ENCODE measurements around the gene RCE1. TPM values are rescaled to one million over a fixed set of nuclear protein-coding genes. Genes with fewer than 3 reads are reported as not detected.

RCE1 gene
- total and polyA plus RNA-seq, 7 donors: 3.1 to 13.2 (median 4.7) TPM

DNA sequence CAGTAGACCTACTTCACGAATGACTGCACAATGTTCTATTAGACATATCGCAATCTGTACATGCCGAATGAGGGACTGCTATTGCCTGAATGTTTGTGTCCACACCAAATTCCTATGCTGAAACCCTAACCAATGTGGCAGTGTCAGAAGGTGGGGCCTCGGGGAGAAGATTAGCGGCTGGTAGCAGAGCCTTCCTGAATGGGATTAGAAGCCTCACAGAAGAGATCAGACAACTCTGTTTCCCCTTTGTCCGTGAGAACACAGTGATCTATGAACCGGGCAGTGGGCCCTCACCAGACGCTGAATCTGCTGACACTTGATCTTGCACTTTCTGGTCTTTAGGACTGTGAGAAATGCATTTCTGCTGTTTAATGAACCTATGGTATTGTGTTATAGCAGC lies 46.7 kb downstream of the RCE1 start:
- no peaks in the 10 kb centered on the region for H3K27me3 ChIP-seq (ENCODE audit: insufficient read depth in 3 of 3, low read length in 2 of 3)
- peak overlapping the region; percentile 18 for H3K4me3 ChIP-seq
- 31 to 67% (median 32%) methylated on average over 8 of the region's 8 CpGs for WGBS, 3 donors
- H3K27ac ChIP-seq: peak overlapping the region; percentile 74
- no peaks in the 10 kb centered on the region for H3K9me3 ChIP-seq
- ATAC-seq: peak in 3 of 4 donors; percentile 9 to 24 (median 10)
- intact Hi-C loops (cut with DNase I): loop anchor here in 1 of 2 donors (5.0 kb wide), 1 partner anchor 67 kb away; the partner anchor contains the start of gene PC
- no peaks in the 10 kb centered on the region for H3K36me3 ChIP-seq (ENCODE audit: insufficient read depth in 1 of 2, low read depth in 1 of 2)
- peak in 1 of 2 donors; percentile 19 for DNase-seq
- TF ChIP-seq, protein P1, sequence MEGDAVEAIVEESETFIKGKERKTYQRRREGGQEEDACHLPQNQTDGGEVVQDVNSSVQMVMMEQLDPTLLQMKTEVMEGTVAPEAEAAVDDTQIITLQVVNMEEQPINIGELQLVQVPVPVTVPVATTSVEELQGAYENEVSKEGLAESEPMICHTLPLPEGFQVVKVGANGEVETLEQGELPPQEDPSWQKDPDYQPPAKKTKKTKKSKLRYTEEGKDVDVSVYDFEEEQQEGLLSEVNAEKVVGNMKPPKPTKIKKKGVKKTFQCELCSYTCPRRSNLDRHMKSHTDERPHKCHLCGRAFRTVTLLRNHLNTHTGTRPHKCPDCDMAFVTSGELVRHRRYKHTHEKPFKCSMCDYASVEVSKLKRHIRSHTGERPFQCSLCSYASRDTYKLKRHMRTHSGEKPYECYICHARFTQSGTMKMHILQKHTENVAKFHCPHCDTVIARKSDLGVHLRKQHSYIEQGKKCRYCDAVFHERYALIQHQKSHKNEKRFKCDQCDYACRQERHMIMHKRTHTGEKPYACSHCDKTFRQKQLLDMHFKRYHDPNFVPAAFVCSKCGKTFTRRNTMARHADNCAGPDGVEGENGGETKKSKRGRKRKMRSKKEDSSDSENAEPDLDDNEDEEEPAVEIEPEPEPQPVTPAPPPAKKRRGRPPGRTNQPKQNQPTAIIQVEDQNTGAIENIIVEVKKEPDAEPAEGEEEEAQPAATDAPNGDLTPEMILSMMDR (IDR thresholded peaks at IDR 0.05): no peak
- H3K4me1 ChIP-seq: peaks cover 30% of the 10 kb centered on the region

DNA sequence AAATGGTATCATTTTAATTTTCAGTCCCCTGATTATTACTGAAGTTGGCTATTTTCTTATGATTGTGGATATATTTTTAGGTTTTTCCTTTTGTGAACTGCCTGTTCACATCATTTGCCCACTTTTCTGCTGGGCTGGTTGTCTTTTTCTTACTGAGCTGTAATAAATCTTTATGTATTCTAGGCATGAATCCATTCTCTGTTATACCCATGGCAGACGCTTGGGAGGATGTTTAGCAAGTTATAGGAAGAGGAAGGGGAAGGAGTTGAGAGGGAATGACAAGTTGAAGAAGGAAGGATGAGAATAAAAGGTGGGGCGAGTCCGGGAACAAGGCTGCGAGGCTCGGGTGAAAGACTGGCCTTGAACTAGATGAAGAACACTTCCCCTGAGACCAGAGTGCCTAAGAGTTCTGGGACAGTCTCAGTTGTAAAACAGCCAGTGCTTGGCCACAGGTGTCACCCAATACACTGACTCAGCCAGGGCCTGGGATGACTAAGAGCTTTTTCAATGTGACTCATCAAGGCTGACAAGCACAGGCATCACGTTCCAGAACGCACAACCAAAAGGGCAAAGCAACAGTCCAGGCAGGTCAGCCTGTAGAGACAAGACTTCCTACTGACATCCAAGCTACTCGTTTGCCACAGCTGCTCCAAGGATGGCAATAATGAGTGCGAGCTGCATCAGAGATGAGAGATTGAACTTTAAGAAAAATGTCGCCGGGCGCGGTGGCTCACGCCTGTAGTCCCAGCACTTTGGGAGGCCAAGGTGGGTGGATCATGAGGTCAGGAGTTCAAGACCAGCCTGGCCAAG lies 48.8 kb downstream of the RCE1 start:
- intact Hi-C loops (cut with DNase I): loop anchor here (2.0 to 5.0 kb wide), 2 partner anchors 61 to 65 kb away; partner anchors contain the start of gene PC (in 1 of the 2)
- H3K9me3 ChIP-seq: no peaks in the 10 kb centered on the region
- peak overlapping the region; percentile 7 for H3K4me3 ChIP-seq
- WGBS, 3 donors: 50 to 67% (median 52%) methylated on average over 14 of the region's 14 CpGs
- H3K27ac ChIP-seq: peak overlapping the region; percentile 72
- TF ChIP-seq, protein P1 (IDR thresholded peaks at IDR 0.05): no peak
- no peaks in the 10 kb centered on the region for H3K36me3 ChIP-seq (ENCODE audit: insufficient read depth in 1 of 2, low read depth in 1 of 2)
- H3K27me3 ChIP-seq (ENCODE audit: insufficient read depth in 3 of 3, low read length in 2 of 3): no peaks in the 10 kb centered on the region
- DNase-seq (peak; percentile 61 to 80), ATAC-seq (peak; percentile 97 to 98 (median 98))
- H3K4me1 ChIP-seq: peaks cover 21% of the 10 kb centered on the region

DNA sequence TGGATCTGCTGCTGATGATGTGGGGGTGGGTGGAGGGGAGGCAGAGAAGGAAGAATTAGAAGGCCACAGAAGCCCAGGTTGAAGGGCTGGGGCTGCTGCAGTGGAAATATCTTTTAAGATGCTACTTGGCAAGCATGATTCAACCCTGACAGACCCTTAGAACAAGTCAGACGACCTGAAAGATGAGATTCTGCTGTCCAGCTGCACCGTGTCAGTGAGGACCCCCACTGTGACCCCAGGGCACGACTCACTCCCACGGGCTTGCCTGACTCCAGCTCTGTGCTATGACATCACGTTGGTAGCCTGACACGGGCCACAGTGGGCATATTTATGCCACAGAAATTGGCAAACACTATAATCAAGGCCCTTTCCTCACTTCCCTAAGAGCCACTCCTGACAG lies 49.7 kb downstream of the RCE1 start:
- intact Hi-C loops (cut with DNase I): loop anchor here (2.0 to 5.0 kb wide), 2 partner anchors 60 to 64 kb away; partner anchors contain the start of gene PC (in 1 of the 2)
- WGBS, 3 donors: 47 to 64% (median 56%) methylated on average over 6 of the region's 6 CpGs
- H3K27me3 ChIP-seq (ENCODE audit: insufficient read depth in 3 of 3, low read length in 2 of 3): no peaks in the 10 kb centered on the region
- ATAC-seq: no peak
- peak overlapping the region; percentile 7 for H3K4me3 ChIP-seq
- H3K9me3 ChIP-seq: no peaks in the 10 kb centered on the region
- peak overlapping the region; percentile 72 for H3K27ac ChIP-seq
- peak in 1 of 2 donors; percentile 29 for DNase-seq
- TF ChIP-seq, protein P1 (IDR thresholded peaks at IDR 0.05): no peak
- peaks cover 14% of the 10 kb centered on the region for H3K4me1 ChIP-seq
- H3K36me3 ChIP-seq (ENCODE audit: insufficient read depth in 1 of 2, low read depth in 1 of 2): no peaks in the 10 kb centered on the region

DNA sequence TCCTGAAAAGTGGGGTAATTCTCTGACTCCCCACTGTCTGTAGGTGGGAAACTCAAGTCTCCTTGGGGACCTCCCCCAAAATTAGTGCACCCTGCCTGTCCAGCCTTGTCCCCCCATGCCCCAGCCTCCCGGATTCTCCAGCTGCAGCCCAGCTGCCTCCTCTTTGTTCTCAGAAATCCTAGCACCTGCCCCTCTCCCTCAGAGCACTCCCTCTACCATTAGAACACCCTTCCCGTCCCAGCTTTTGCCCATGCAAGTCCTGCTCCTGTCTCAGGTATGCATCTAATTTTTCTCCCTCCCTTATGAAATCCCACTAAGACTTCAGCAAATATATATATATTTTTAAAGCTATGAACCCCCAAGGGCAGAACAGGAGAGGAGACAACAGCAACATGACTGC lies 50.9 kb downstream of the RCE1 start:
- no peaks in the 10 kb centered on the region for H3K9me3 ChIP-seq
- peaks cover 14% of the 10 kb centered on the region for H3K4me1 ChIP-seq
- H3K36me3 ChIP-seq (ENCODE audit: insufficient read depth in 1 of 2, low read depth in 1 of 2): no peaks in the 10 kb centered on the region
- ATAC-seq (no peak), DNase-seq (peak in 1 of 2 donors; percentile 17)
- H3K4me3 ChIP-seq: no peak overlapping the region
- no peak overlapping the region for H3K27ac ChIP-seq
- intact Hi-C loops (cut with DNase I): loop anchor here in 1 of 2 donors (5.0 kb wide), 1 partner anchor 63 kb away; the partner anchor contains the start of gene PC
- TF ChIP-seq, protein P1 (IDR thresholded peaks at IDR 0.05): no peak
- no peaks in the 10 kb centered on the region for H3K27me3 ChIP-seq (ENCODE audit: insufficient read depth in 3 of 3, low read length in 2 of 3)
- WGBS, 3 donors: 67 to 74% (median 73%) methylated on average over 2 of the region's 2 CpGs

Other genes with a start within 250 kb of the RCE1 start
- gene RBM14, start 226.8 kb upstream of the RCE1 start, total RNA-seq: 10 to 100 TPM; 21.1 to 39.3 (median 34.0) TPM
- gene RBM14, start 226.8 kb upstream of the RCE1 start, polyA plus RNA-seq: 10 to 100 TPM; 15.0 to 22.6 (median 17.6) TPM
- 10 to 100 TPM; 54.5 to 80.8 (median 66.8) TPM for gene RBM4, start 204.7 kb upstream of the RCE1 start, total RNA-seq
- gene RBM4, start 204.7 kb upstream of the RCE1 start, polyA plus RNA-seq: 10 to 100 TPM; 54.8 to 67.4 (median 57.9) TPM
- 10 to 100 TPM in 2 of 4 donors, 1 to 10 TPM in 2; 3.6 to 11.0 (median 8.2) TPM for gene RBM4B, start 165.6 kb upstream of the RCE1 start, total RNA-seq
- 10 to 100 TPM in 1 of 3 donors, 1 to 10 TPM in 2; 8.9 to 12.8 (median 10.0) TPM for gene RBM4B, start 165.6 kb upstream of the RCE1 start, polyA plus RNA-seq
- gene SPTBN2, start 114.2 kb upstream of the RCE1 start, total RNA-seq: 1 to 10 TPM in 1 of 4 donors, under 1 TPM in 3; 0.08 to 1.4 (median 0.72) TPM
- under 1 TPM in 2 of 3 donors, not detected in 1; 0.08 to 0.16 TPM for gene SPTBN2, start 114.2 kb upstream of the RCE1 start, polyA plus RNA-seq
- gene LRFN4, start 13.6 kb downstream of the RCE1 start, total RNA-seq: 10 to 100 TPM in 3 of 4 donors, 1 to 10 TPM in 1; 7.4 to 11.8 (median 10.7) TPM
- 10 to 100 TPM in 2 of 3 donors, 1 to 10 TPM in 1; 8.5 to 16.6 (median 15.3) TPM for gene LRFN4, start 13.6 kb downstream of the RCE1 start, polyA plus RNA-seq
- gene PC, start 114.9 kb downstream of the RCE1 start, total RNA-seq: 10 to 100 TPM; 16.7 to 33.0 (median 25.3) TPM
- 10 to 100 TPM; 11.1 to 48.8 (median 18.3) TPM for gene PC, start 114.9 kb downstream of the RCE1 start, polyA plus RNA-seq
- gene C11orf86, start 131.9 kb downstream of the RCE1 start, total RNA-seq: not detected
- gene C11orf86, start 131.9 kb downstream of the RCE1 start, polyA plus RNA-seq: under 1 TPM in 2 of 3 donors, not detected in 1; 0.04 to 0.10 TPM
- under 1 TPM in 3 of 4 donors, not detected in 1; 0.20 to 0.61 (median 0.48) TPM for gene SYT12, start 179.7 kb downstream of the RCE1 start, total RNA-seq
- gene SYT12, start 179.7 kb downstream of the RCE1 start, polyA plus RNA-seq: under 1 TPM; 0.17 to 0.38 (median 0.18) TPM
- 10 to 100 TPM in 3 of 4 donors, 1 to 10 TPM in 1; 9.7 to 41.7 (median 27.5) TPM for gene RHOD, start 213.4 kb downstream of the RCE1 start, total RNA-seq
- gene RHOD, start 213.4 kb downstream of the RCE1 start, polyA plus RNA-seq: 10 to 100 TPM; 14.2 to 56.5 (median 20.9) TPM

Measured in psoas muscle (tissue), 8 donors.